ENCODE measurements around the gene SORCS1.

SORCS1 gene

GRCh38 chr10:106636766-106637491, 527.6 kb downstream of the SORCS1 start:
- no peak for DNase-seq

GRCh38 chr10:106635947-106636346, 528.6 kb downstream of the SORCS1 start:
- DNase-seq: no peak

GRCh38 chr10:106631016-106631702, 533.3 kb downstream of the SORCS1 start:
- no peak for DNase-seq

- DNase-seq: no peak
Observed at GRCh38 chr10:106626371-106626770, 538.1 kb downstream of the SORCS1 start.

- no peak for DNase-seq
Observed at GRCh38 chr10:106625751-106626150, 538.8 kb downstream of the SORCS1 start.

- no peak for DNase-seq
Observed at GRCh38 chr10:106619346-106619745, 545.2 kb downstream of the SORCS1 start.

GRCh38 chr10:106618646-106619045, 545.9 kb downstream of the SORCS1 start:
- DNase-seq: no peak

- DNase-seq: no peak
Observed at GRCh38 chr10:106615081-106615480, 549.4 kb downstream of the SORCS1 start.

GRCh38 chr10:106614293-106614692, 550.2 kb downstream of the SORCS1 start:
- no peak for DNase-seq

GRCh38 chr10:106612381-106612780, 552.1 kb downstream of the SORCS1 start:
- DNase-seq: no peak

GRCh38 chr10:106609470-106610266, 554.8 kb downstream of the SORCS1 start:
- no peak for DNase-seq

GRCh38 chr10:106608066-106608465, 556.4 kb downstream of the SORCS1 start:
- no peak for DNase-seq

GRCh38 chr10:106595281-106595680, 569.2 kb downstream of the SORCS1 start:
- no peak for DNase-seq

GRCh38 chr10:106593876-106594275, 570.6 kb downstream of the SORCS1 start:
- DNase-seq: no peak

- no peak for DNase-seq
Observed at GRCh38 chr10:106592396-106592795, 572.1 kb downstream of the SORCS1 start.

GRCh38 chr10:106582291-106582690, 582.2 kb downstream of the SORCS1 start:
- DNase-seq: no peak

GRCh38 chr10:106577756-106578155, 586.8 kb downstream of the SORCS1 start:
- no peak for DNase-seq

- DNase-seq: no peak
Observed at GRCh38 chr10:106577266-106577665, 587.2 kb downstream of the SORCS1 start.

GRCh38 chr10:106576534-106576933, 588.0 kb downstream of the SORCS1 start:
- no peak for DNase-seq

- DNase-seq: no peak
Observed at GRCh38 chr10:106573106-106573505, 591.4 kb downstream of the SORCS1 start.

GRCh38 chr10:106571192-106571946, 593.1 kb downstream of the SORCS1 start:
- DNase-seq: no peak

- DNase-seq: no peak
Observed at GRCh38 chr10:106570268-106570667, 594.2 kb downstream of the SORCS1 start.

- no peak for DNase-seq
Observed at GRCh38 chr10:106567629-106568028, 596.9 kb downstream of the SORCS1 start.
